Tibial nerve (tissue), 4 donors: ENCODE data around the gene CTBP1.

Source experiments
- CTCF ChIP-seq, 5 experiments: fragments of 200-600 bp in 3 of 5; fragments of 450-650 bp in 2 of 5; sonication (generic) in 3 of 5; IDR thresholded peaks; one replicate each; pipeline ENCODE4 v1.5.1; 2016 to 2019; ENCODE audit warnings: antibody characterized with exemption in 5 of 5, mild to moderate bottlenecking in 3 of 5, moderate library complexity in 2 of 5
- EP300 ChIP-seq, 2 donors: sonication (generic); formaldehyde crosslinking; IDR thresholded peaks; one replicate each; pipeline ENCODE4 v1.6.1; 2017; ENCODE audit warnings: antibody characterized with exemption in 2 of 2, mild to moderate bottlenecking in 1 of 2
- POLR2A ChIP-seq, 2 donors: fragments of 450-650 bp; IDR thresholded peaks; one replicate each; pipeline ENCODE4 v1.6.1; 2017; ENCODE audit warnings: antibody characterized with exemption in 2 of 2, mild to moderate bottlenecking in 2 of 2, moderate library complexity in 2 of 2

- TF ChIP-seq EP300 (IDR thresholded peaks at IDR 0.05) (no peak), CTCF (IDR thresholded peaks at IDR 0.05) (no peak), POLR2A (IDR thresholded peaks at IDR 0.05) (no peak)
Measured at GRCh38 chr4:1218634-1219565, 30.0 kb downstream of the CTBP1 start.
